K562 (cell line): ENCODE data around the gene ARMC9. TPM values are rescaled to one million over a fixed set of nuclear protein-coding genes. Genes with fewer than 3 reads are reported as not detected.

Experiments
- ATAC-seq: fragments of 200-7000 bp; cut with Tn5 transposase; 3 replicates; pipeline ENCODE4 v1.9.1; 2020; ENCODE audit warnings: moderate library complexity
- BruUV-seq: library from RNA; stranded (reverse); fragments of 400-500 nt; replicated peaks from 2 replicates; lab custom pipeline; 2021; lab: Mats Ljungman, UMichigan
- CTCF ChIA-PET: fragments of 300-600 bp; formaldehyde crosslinking; extraction: SDS; loops from one replicate; lab custom pipeline; 2021; ENCODE audit warnings: low intra/inter-chr PET ratio; lab: Yijun Ruan, JAX
- POLR2A ChIA-PET: fragments of 300-600, 350-650 bp; sonication (Branson Sonifier 250); formaldehyde crosslinking; extraction: SDS; loops from one replicate; lab custom pipeline; 2021; ENCODE audit warnings: antibody characterized with exemption, inconsistent platforms; lab: Yijun Ruan, JAX
- DNase-seq, 4 experiments: peaks; one replicate each; pipeline versions ENCODE4 v3.0.0 to v3.0.0-alpha.2; 2011 to 2018; ENCODE audit warnings: low spot score in 3 of 4, mixed read lengths in 3 of 4; ENCODE audit errors: extremely low read depth in 1 of 4
- FAIRE-seq: peaks from 2 replicates; lab custom pipeline; 2011; peaks lifted over from hg19 to GRCh38; lab: Jason Lieb, UNC
- H2AFZ ChIP-seq: 2 replicates; pipeline ENCODE4 v1.6.0; 2011; ENCODE audit warnings: low read depth, low read length, control low read depth, inconsistent platforms
- H3K27ac ChIP-seq: fragments of 200-600 bp; 3 replicates; pipeline ENCODE4 v1.8.0; 2011; ENCODE audit warnings: low read depth, mild to moderate bottlenecking, control low read depth, inconsistent platforms, low read length, moderate library complexity, mixed read lengths; ENCODE audit errors: extremely low read depth
- H3K27me3 ChIP-seq, 2 experiments: fragments of 300-600 bp in 1 of 2; 2 replicates in 1 of 2; 3 replicates in 1 of 2; pipeline versions ENCODE4 v1.6.0 to v1.8.0; 2011; ENCODE audit warnings: inconsistent platforms in 2 of 2, low read length in 2 of 2, mild to moderate bottlenecking in 1 of 2, mixed read lengths in 1 of 2, moderate library complexity in 1 of 2; ENCODE audit not compliant: control insufficient read depth in 2 of 2, insufficient read depth in 2 of 2
- H3K36me3 ChIP-seq: fragments of 300-600 bp; 3 replicates; pipeline ENCODE4 v1.8.0; 2011; ENCODE audit warnings: mild to moderate bottlenecking, low read length, inconsistent platforms; ENCODE audit not compliant: control insufficient read depth, insufficient read depth
- H3K4me1 ChIP-seq, 2 experiments: fragments of 200-600 bp in 1 of 2; replicated peaks in 1 of 2; 2 replicates in 1 of 2; 3 replicates in 1 of 2; pipeline versions ENCODE4 v1.5.1 to v1.8.0; 2011; ENCODE audit warnings: inconsistent platforms in 2 of 2, low read length in 2 of 2, mild to moderate bottlenecking in 1 of 2, mixed read lengths in 1 of 2, moderate library complexity in 1 of 2; ENCODE audit not compliant: control insufficient read depth in 2 of 2, insufficient read depth in 2 of 2
- H3K4me2 ChIP-seq: 2 replicates; pipeline ENCODE4 v1.6.1; 2011; ENCODE audit warnings: low read length, control low read depth, inconsistent platforms, mixed read lengths; ENCODE audit not compliant: insufficient read depth
- H3K4me3 ChIP-seq: fragments of 200-600 bp; sonication (generic), shearing (Covaris generic); 2 replicates; pipeline ENCODE4 v1.5.1; 2016; ENCODE audit warnings: control low read depth, inconsistent platforms
- H3K79me2 ChIP-seq: fragments of 200-600 bp; 3 replicates; pipeline ENCODE4 v1.8.0; 2011; ENCODE audit warnings: low read length, inconsistent platforms; ENCODE audit not compliant: control insufficient read depth, insufficient read depth
- H3K9ac ChIP-seq, 2 experiments: 2 replicates each; pipeline versions ENCODE4 v1.6.0 to v1.6.1; 2011; ENCODE audit warnings: low read depth in 2 of 2, low read length in 2 of 2, control low read depth in 1 of 2, inconsistent platforms in 1 of 2, mild to moderate bottlenecking in 1 of 2, mixed read lengths in 1 of 2; ENCODE audit not compliant: insufficient read depth in 1 of 2
- H3K9me1 ChIP-seq: one replicate; pipeline ENCODE4 v1.6.0; 2011; ENCODE audit warnings: inconsistent platforms, mild to moderate bottlenecking, low read length, moderate library complexity; ENCODE audit not compliant: control insufficient read depth, insufficient read depth
- H3K9me3 ChIP-seq: replicated peaks from 2 replicates; pipeline ENCODE4 v1.5.1; 2011; ENCODE audit warnings: low read depth, low read length, inconsistent platforms; ENCODE audit not compliant: control insufficient read depth, insufficient read depth
- H4K20me1 ChIP-seq: replicated peaks from 2 replicates; pipeline ENCODE4 v1.6.1; 2011; ENCODE audit warnings: low read length, inconsistent platforms, mixed read lengths; ENCODE audit not compliant: control insufficient read depth, insufficient read depth
- KLF1 ChIP-seq: fragments of 450-650 bp; IDR thresholded peaks from 2 replicates; pipeline ENCODE4 v1.6.1; 2016; ENCODE audit warnings: missing genetic modification characterization, missing compliant biosample characterization
- MCM2 ChIP-seq: fragments of 450-650 bp; IDR thresholded peaks from 2 replicates; pipeline ENCODE4 v1.6.1; 2017; ENCODE audit warnings: low read depth, mild to moderate bottlenecking
- ZNF668 ChIP-seq: fragments of 250-450 bp; sonication (Bioruptor Pico); IDR thresholded peaks from 2 replicates; pipeline ENCODE4 v1.8.0; 2022; ENCODE audit warnings: mild to moderate bottlenecking, inconsistent platforms
- WGBS: fragments of 100-300 bp; shearing (Covaris generic); methylation state at CpG from one replicate; pipeline ENCODE4 v1.1.6; 2016; ENCODE audit warnings: low coverage, mixed read lengths; ENCODE audit not compliant: insufficient coverage; ENCODE audit errors: missing lambda C conversion rate; 5-methylcytosine and 5-hydroxymethylcytosine counted together
- in situ Hi-C: fragments of 300-500 bp; cut with MboI; formaldehyde crosslinking; loops from 4 replicates; pipeline ENCODE4 v1.15.0; 2018; ENCODE audit warnings: inconsistent platforms, mixed read lengths
- intact Hi-C: fragments of 100-400 bp; cut with micrococcal nuclease; formaldehyde crosslinking; loops from 2 replicates; pipeline ENCODE4 v1.14.2; 2022
- polyA plus RNA-seq, 8 experiments: library from polyadenylated mRNA; depleted of rRNA in 4 of 8; stranded (reverse) in 5 of 8; unstranded in 3 of 8; fragments of >200 nt; fragmentation: Nextera tagmentation in 2 of 8; fragmentation: Illumina TruSeq in 1 of 8; extraction: Ambion mirVana in 2 of 8; extraction: Trizol in 1 of 8; gene quantifications; 2 replicates each; pipeline versions ENCODE4 v1.2.1 to v1.2.3, GENCODE V29; 2011 to 2014; ENCODE audit warnings: inconsistent platforms in 1 of 8, missing spikeins in 1 of 8
- total RNA-seq, 7 experiments: library from RNA; depleted of rRNA in 6 of 7; stranded (reverse); fragments of >200 nt in 6 of 7; fragmentation: Illumina TruSeq in 2 of 7; extraction: Trizol in 2 of 7; gene quantifications; 2 replicates each; pipeline versions ENCODE4 v1.2.1 to v1.2.3, GENCODE V29; 2011 to 2021; ENCODE audit warnings: low replicate concordance in 1 of 7
- TF ChIP-seq, protein P1 (sequence below): fragments of 250-450 bp; sonication (Bioruptor Pico); IDR thresholded peaks from 2 replicates; pipeline ENCODE4 v1.4.0; 2020
- TF ChIP-seq, protein P2 (sequence below): fragments of 450-650 bp; conservative IDR thresholded peaks from 2 replicates; pipeline ENCODE4 v1.6.1; 2016; ENCODE audit warnings: missing genetic modification characterization, low read depth, mild to moderate bottlenecking, control low read depth, missing compliant biosample characterization
- TF ChIP-seq, protein P3 (sequence below): sonication (generic); formaldehyde crosslinking; IDR thresholded peaks from 2 replicates; pipeline ENCODE4 v1.8.0; 2022; ENCODE audit warnings: mild to moderate bottlenecking, low read depth, missing genetic modification reagents

The ARMC9 gene
- total and polyA plus RNA-seq, 9 of the 15 experiments (the other 6 are each of a cell fraction or from before 2014, with no cell fraction given): 0.36 to 2.3 (median 1.1) TPM

DNA sequence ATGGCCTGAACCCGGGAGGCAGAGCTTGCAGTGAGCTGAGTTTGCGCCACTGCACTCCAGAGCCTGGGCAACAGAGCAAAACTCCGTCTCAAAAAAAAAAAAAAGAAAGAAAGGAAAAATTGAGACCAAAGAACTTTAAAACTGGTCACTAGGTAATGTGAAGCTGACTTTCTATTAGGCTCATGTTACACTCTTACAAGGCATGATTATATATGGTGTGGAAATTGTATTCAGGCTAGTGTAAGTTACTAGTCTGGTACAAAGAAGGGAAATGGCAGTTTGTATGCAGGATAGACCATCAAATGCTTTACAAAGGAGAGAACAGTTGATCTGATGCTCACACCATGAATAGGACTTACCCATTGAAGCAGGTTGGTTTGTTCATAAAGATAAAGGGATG lies 35.4 kb upstream of the ARMC9 start:
- Histone ChIP-seq H3K9me3 (no peaks in the 10 kb centered on the region), H4K20me1 (no peaks in the 10 kb centered on the region), H3K27me3 (no peaks in the 10 kb centered on the region), H3K9ac (no peak overlapping the region), H3K79me2 (no peaks in the 10 kb centered on the region), H3K9me1 (no peaks in the 10 kb centered on the region), H3K36me3 (peaks cover 71% of the 10 kb centered on the region), H3K4me2 (no peak overlapping the region), H3K4me1 (no peaks in the 10 kb centered on the region)
- ChIA-PET POLR2A (no interaction called here), CTCF (no interaction called here)
- in situ Hi-C loops (no loop called here), intact Hi-C loops (no loop called here)
- no peak for DNase-seq
- no peak for FAIRE-seq
- no peak for ATAC-seq
- 83% methylated on average over 2 of the region's 3 CpGs for WGBS
- TF ChIP-seq, protein P1, sequence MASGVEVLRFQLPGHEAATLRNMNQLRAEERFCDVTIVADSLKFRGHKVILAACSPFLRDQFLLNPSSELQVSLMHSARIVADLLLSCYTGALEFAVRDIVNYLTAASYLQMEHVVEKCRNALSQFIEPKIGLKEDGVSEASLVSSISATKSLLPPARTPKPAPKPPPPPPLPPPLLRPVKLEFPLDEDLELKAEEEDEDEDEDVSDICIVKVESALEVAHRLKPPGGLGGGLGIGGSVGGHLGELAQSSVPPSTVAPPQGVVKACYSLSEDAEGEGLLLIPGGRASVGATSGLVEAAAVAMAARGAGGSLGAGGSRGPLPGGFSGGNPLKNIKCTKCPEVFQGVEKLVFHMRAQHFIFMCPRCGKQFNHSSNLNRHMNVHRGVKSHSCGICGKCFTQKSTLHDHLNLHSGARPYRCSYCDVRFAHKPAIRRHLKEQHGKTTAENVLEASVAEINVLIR (CRISPR knock-in tag): no peak
- TF ChIP-seq KLF1 (tag): no peak
- no peak for TF ChIP-seq MCM2
- no peak for TF ChIP-seq ZNF668 (CRISPR knock-in tag)
- TF ChIP-seq, protein P2, sequence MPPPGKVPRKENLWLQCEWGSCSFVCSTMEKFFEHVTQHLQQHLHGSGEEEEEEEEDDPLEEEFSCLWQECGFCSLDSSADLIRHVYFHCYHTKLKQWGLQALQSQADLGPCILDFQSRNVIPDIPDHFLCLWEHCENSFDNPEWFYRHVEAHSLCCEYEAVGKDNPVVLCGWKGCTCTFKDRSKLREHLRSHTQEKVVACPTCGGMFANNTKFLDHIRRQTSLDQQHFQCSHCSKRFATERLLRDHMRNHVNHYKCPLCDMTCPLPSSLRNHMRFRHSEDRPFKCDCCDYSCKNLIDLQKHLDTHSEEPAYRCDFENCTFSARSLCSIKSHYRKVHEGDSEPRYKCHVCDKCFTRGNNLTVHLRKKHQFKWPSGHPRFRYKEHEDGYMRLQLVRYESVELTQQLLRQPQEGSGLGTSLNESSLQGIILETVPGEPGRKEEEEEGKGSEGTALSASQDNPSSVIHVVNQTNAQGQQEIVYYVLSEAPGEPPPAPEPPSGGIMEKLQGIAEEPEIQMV: no peak
- TF ChIP-seq, protein P3, sequence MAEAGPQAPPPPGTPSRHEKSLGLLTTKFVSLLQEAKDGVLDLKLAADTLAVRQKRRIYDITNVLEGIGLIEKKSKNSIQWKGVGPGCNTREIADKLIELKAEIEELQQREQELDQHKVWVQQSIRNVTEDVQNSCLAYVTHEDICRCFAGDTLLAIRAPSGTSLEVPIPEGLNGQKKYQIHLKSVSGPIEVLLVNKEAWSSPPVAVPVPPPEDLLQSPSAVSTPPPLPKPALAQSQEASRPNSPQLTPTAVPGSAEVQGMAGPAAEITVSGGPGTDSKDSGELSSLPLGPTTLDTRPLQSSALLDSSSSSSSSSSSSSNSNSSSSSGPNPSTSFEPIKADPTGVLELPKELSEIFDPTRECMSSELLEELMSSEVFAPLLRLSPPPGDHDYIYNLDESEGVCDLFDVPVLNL (CRISPR knock-in tag): no peak
- TF ChIP-seq, all 486 proteins: peak for 0
- H3K4me3 ChIP-seq: no peak overlapping the region
- H2AFZ ChIP-seq: no peak overlapping the region
- no peak overlapping the region for H3K27ac ChIP-seq
- BruUV-seq: no TSS peak
